CD14-positive monocyte (primary cell): ENCODE results near the gene GAREM1. TPM values are rescaled to one million over a fixed set of nuclear protein-coding genes. Genes with fewer than 3 reads are reported as not detected.

Experiments
- DNase-seq, 3 donors: peaks; one replicate each; pipeline ENCODE4 v3.0.0-alpha.2; 2011 to 2022
- H2AFZ ChIP-seq: 2 replicates; pipeline ENCODE4 v1.6.0; 2012; ENCODE audit warnings: mild to moderate bottlenecking, low read depth, low read length, inconsistent platforms; ENCODE audit not compliant: insufficient read depth, poor library complexity, severe bottlenecking
- H3K27ac ChIP-seq, 2 donors: 1 replicate in 1 of 2; 2 replicates in 1 of 2; pipeline ENCODE4 v1.5.1; 2012 to 2013; ENCODE audit warnings: low read length in 2 of 2, control low read depth in 1 of 2, inconsistent platforms in 1 of 2, low read depth in 1 of 2, mild to moderate bottlenecking in 1 of 2
- H3K27me3 ChIP-seq, 2 donors: one replicate each; pipeline versions ENCODE4 v1.6.0 to v1.6.1; 2011 to 2013; ENCODE audit warnings: low read length in 2 of 2; ENCODE audit not compliant: control insufficient read depth in 2 of 2, insufficient read depth in 2 of 2
- H3K36me3 ChIP-seq, 2 donors: replicated peaks in 1 of 2; 1 replicate in 1 of 2; 2 replicates in 1 of 2; pipeline versions ENCODE4 v1.5.1 to v1.6.1; 2012 to 2013; ENCODE audit warnings: low read length in 2 of 2, control low read depth in 1 of 2, inconsistent platforms in 1 of 2, mild to moderate bottlenecking in 1 of 2; ENCODE audit not compliant: insufficient read depth in 2 of 2, control insufficient read depth in 1 of 2
- H3K4me1 ChIP-seq, 2 donors: 1 replicate in 1 of 2; 2 replicates in 1 of 2; pipeline versions ENCODE4 v1.5.1 to v1.6.1; 2012 to 2013; ENCODE audit warnings: low read length in 2 of 2, control low read depth in 1 of 2, inconsistent platforms in 1 of 2, mild to moderate bottlenecking in 1 of 2, moderate library complexity in 1 of 2; ENCODE audit not compliant: insufficient read depth in 2 of 2, control insufficient read depth in 1 of 2
- H3K4me2 ChIP-seq: replicated peaks from 2 replicates; pipeline ENCODE3; 2012; ENCODE audit warnings: low read length, moderate library complexity, mild to moderate bottlenecking; ENCODE audit not compliant: poor library complexity, severe bottlenecking; ENCODE audit errors: extremely low read depth
- H3K4me3 ChIP-seq, 3 experiments: fragments of 200-600 bp in 1 of 3; sonication (generic) in 1 of 3; replicated peaks in 1 of 3; 1 replicate in 2 of 3; 2 replicates in 1 of 3; pipeline ENCODE4 v1.5.1; 2011 to 2013; ENCODE audit warnings: low read length in 3 of 3, mild to moderate bottlenecking in 3 of 3, control low read depth in 2 of 3, low read depth in 2 of 3, inconsistent platforms in 1 of 3, moderate library complexity in 1 of 3
- H3K79me2 ChIP-seq: 2 replicates; pipeline ENCODE4 v1.6.0; 2012; ENCODE audit warnings: mild to moderate bottlenecking, control low read depth, inconsistent platforms, low read length, moderate library complexity; ENCODE audit not compliant: insufficient read depth
- H3K9ac ChIP-seq: 2 replicates; pipeline ENCODE4 v1.6.0; 2017; ENCODE audit warnings: low read length, mild to moderate bottlenecking; ENCODE audit not compliant: insufficient read depth, poor library complexity, severe bottlenecking
- H3K9me3 ChIP-seq, 2 donors: replicated peaks in 1 of 2; 1 replicate in 1 of 2; 2 replicates in 1 of 2; pipeline versions ENCODE4 v1.5.1 to v1.6.1; 2012 to 2013; ENCODE audit warnings: low read length in 2 of 2, control low read depth in 1 of 2; ENCODE audit not compliant: control insufficient read depth in 1 of 2, insufficient read depth in 1 of 2
- H4K20me1 ChIP-seq: 2 replicates; pipeline ENCODE4 v1.6.0; 2012; ENCODE audit warnings: mild to moderate bottlenecking, low read length, control low read depth, moderate library complexity; ENCODE audit not compliant: insufficient read depth
- H3K27ac Mint-ChIP-seq, 7 donors: one replicate each; pipeline ENCODE4 v1.8.0; 2020; ENCODE audit warnings: mild to moderate bottlenecking in 7 of 7, mixed read lengths in 7 of 7, moderate library complexity in 6 of 7, inconsistent platforms in 2 of 7
- H3K27me3 Mint-ChIP-seq, 3 donors: one replicate each; pipeline ENCODE4 v1.8.0; 2021 to 2022; ENCODE audit warnings: low read depth in 3 of 3, mild to moderate bottlenecking in 3 of 3, mixed read lengths in 3 of 3, moderate library complexity in 3 of 3, inconsistent platforms in 1 of 3
- H3K36me3 Mint-ChIP-seq, 2 donors: one replicate each; pipeline ENCODE4 v1.8.0; 2020; ENCODE audit warnings: mixed read lengths in 2 of 2, inconsistent platforms in 1 of 2, mild to moderate bottlenecking in 1 of 2
- H3K4me1 Mint-ChIP-seq: one replicate; pipeline ENCODE4 v1.8.0; 2020; ENCODE audit warnings: mild to moderate bottlenecking, mixed read lengths
- H3K4me3 Mint-ChIP-seq, 2 donors: one replicate each; pipeline ENCODE4 v1.8.0; 2020; ENCODE audit warnings: mild to moderate bottlenecking in 2 of 2, mixed read lengths in 2 of 2, moderate library complexity in 1 of 2
- H3K9me3 Mint-ChIP-seq, 7 donors: one replicate each; pipeline ENCODE4 v1.8.0; 2020 to 2022; ENCODE audit warnings: mixed read lengths in 7 of 7, mild to moderate bottlenecking in 6 of 7, moderate library complexity in 6 of 7, inconsistent platforms in 2 of 7
- WGBS: methylation state at CpG from one replicate; pipeline ENCODE4 v1.1.5; 2013; ENCODE audit warnings: missing lambda C conversion rate; ENCODE audit not compliant: insufficient coverage; 5-methylcytosine and 5-hydroxymethylcytosine counted together
- intact Hi-C, 2 donors: fragments of 100-400 bp; cut with micrococcal nuclease; formaldehyde crosslinking; loops; one replicate each; pipeline versions ENCODE4 v1.15.0 to v1.15.1; 2023
- polyA plus RNA-seq, 3 donors: library from polyadenylated mRNA; depleted of rRNA in 1 of 3; unstranded in 2 of 3; stranded (reverse) in 1 of 3; fragments of 300-500 nt in 2 of 3; fragments of >200 nt in 1 of 3; fragmentation: Illumina TruSeq in 2 of 3; gene quantifications; 1 replicate in 2 of 3; 2 replicates in 1 of 3; pipeline ENCODE4 v1.2.3, GENCODE V29; 2012 to 2021
- TF ChIP-seq, protein P1 (sequence below): fragments of 200-600 bp; IDR thresholded peaks from one replicate; pipeline ENCODE4 v1.8.0; 2022; ENCODE audit warnings: antibody characterized with exemption, mild to moderate bottlenecking

Gene GAREM1
- polyA plus RNA-seq, 3 donors: 0.24 TPM; not detected in 2

DNA sequence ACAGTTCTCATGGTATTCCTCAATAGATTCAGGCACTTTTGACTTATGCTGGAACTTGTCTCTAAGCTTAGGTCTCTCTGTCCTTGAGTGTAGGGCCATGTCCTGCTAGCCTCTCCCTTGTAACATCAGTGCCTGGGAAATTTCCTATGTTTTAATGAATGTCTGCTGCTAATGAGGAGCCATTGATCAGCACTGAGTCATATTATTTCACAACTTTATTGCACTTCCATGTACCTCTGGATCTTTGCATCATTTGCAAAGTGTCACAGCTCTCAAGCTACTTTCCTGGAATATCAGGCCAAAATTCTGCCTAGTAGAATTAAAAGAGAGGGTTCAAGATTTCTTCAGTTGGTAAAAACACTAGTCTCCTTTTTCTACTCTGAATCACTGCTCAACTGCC, 102.5 kb downstream of the GAREM1 start:
- no peaks in the 10 kb centered on the region for H3K79me2 ChIP-seq
- no peaks in the 10 kb centered on the region for H3K27me3 ChIP-seq
- H3K9ac ChIP-seq: no peak overlapping the region
- H2AFZ ChIP-seq: no peak overlapping the region
- H3K27ac ChIP-seq: no peak overlapping the region
- H3K4me1 ChIP-seq: no peaks in the 10 kb centered on the region
- Mint-ChIP-seq H3K27me3 (peaks cover 0 to 1% (median 0%) of the 10 kb centered on the region in 3 donors), H3K36me3 (no peaks in the 10 kb centered on the region), H3K9me3 (peaks cover 0 to 1% (median 0%) of the 10 kb centered on the region in 7 donors), H3K4me1 (no peaks in the 10 kb centered on the region), H3K4me3 (no peak overlapping the region), H3K27ac (no peak overlapping the region)
- H3K4me3 ChIP-seq: no peak overlapping the region
- no peak for DNase-seq
- TF ChIP-seq, protein P1, sequence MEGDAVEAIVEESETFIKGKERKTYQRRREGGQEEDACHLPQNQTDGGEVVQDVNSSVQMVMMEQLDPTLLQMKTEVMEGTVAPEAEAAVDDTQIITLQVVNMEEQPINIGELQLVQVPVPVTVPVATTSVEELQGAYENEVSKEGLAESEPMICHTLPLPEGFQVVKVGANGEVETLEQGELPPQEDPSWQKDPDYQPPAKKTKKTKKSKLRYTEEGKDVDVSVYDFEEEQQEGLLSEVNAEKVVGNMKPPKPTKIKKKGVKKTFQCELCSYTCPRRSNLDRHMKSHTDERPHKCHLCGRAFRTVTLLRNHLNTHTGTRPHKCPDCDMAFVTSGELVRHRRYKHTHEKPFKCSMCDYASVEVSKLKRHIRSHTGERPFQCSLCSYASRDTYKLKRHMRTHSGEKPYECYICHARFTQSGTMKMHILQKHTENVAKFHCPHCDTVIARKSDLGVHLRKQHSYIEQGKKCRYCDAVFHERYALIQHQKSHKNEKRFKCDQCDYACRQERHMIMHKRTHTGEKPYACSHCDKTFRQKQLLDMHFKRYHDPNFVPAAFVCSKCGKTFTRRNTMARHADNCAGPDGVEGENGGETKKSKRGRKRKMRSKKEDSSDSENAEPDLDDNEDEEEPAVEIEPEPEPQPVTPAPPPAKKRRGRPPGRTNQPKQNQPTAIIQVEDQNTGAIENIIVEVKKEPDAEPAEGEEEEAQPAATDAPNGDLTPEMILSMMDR: no peak
- H3K36me3 ChIP-seq: no peaks in the 10 kb centered on the region
- H3K9me3 ChIP-seq: no peaks in the 10 kb centered on the region
- no peaks in the 10 kb centered on the region for H4K20me1 ChIP-seq
- intact Hi-C loops: no loop called here
- no peak overlapping the region for H3K4me2 ChIP-seq

DNA sequence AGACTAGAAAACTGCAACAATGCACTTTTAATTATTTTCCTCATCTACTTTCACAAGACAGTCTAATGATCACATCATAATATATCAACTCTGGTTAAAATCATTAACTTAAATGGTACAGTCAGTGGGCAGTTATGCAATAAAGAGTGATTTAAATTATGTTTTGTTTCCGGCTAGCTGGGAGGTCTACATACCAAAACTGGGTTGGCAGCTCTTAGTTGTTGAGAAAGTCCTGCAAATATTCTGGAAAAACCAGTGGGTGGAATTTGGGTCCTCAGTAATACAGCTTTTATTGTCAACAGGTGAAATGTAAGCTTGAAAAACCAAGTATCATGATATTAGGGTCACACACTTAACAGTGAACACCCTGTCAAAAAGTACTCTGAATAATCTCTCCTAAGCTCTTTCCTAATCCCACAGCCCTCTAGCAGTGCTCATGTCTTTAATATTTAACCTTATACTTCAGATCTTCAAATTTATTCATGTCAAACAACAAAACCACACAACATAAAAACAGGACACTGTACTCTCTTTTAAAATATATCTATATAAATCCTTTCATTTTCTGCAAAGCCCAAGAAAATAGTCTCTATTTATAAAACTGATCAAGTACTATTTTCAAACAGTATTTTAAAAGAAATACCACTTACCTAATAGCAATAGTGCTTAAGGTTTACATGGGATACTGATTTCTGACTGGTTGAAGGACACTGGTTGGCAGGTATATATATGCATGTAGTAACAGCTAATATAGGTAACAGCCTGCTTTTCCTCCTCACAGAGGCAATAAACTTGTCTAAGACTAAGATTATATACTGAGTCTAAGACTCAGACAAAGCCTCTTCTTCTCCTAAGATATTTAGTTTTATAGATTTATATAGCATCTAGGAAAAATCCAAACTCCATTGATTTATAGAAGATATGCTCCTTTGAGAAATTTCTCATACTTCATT, 103.8 kb downstream of the GAREM1 start:
- Histone ChIP-seq H3K4me3 (no peak overlapping the region), H3K79me2 (no peaks in the 10 kb centered on the region), H3K4me1 (no peaks in the 10 kb centered on the region), H2AFZ (no peak overlapping the region), H3K36me3 (no peaks in the 10 kb centered on the region), H3K27me3 (no peaks in the 10 kb centered on the region), H4K20me1 (no peaks in the 10 kb centered on the region), H3K9ac (no peak overlapping the region), H3K4me2 (no peak overlapping the region), H3K9me3 (no peaks in the 10 kb centered on the region), H3K27ac (no peak overlapping the region)
- Mint-ChIP-seq H3K36me3 (no peaks in the 10 kb centered on the region), H3K27ac (no peak overlapping the region), H3K27me3 (peaks cover 0 to 1% (median 0%) of the 10 kb centered on the region in 3 donors), H3K4me3 (no peak overlapping the region), H3K4me1 (peaks cover 2% of the 10 kb centered on the region), H3K9me3 (peaks cover 0 to 1% (median 0%) of the 10 kb centered on the region in 7 donors)
- WGBS: 86% methylated on average over 1 of the region's 1 CpG
- TF ChIP-seq, protein P1: no peak
- intact Hi-C loops: no loop called here
- DNase-seq: no peak
